ENCODE measurements around the gene PPP1R16B. TPM values are rescaled to one million over a fixed set of nuclear protein-coding genes. Genes with fewer than 3 reads are reported as not detected.

The PPP1R16B gene
- total RNA-seq, 4 donors from 2014 or later = 0.87 to 5.6 (median 3.6) TPM

DNA sequence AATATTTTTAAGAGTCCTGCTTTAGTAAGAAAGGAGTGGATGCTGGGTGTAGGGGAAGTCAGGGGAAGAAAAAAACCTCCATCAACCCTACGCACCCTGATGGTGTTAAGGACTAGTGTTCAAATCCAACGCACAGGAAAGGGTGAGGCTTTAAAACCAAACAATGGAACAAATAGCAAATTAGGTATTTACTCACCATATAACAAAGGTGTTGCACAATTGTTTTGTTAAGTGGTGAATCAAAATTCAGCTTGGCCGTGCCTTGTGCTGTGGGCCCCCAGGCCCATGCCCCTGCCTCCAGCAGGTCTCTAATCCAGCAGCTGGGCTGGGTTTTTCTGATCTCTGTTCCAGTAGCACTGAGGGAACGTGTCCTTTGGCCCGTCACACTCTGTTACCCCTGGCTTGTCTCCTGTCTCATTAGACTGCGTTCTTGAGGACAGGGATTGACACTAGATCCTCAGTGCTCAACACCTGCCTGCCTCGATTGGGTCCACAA lies 132.5 kb downstream of the PPP1R16B start:
- Histone ChIP-seq H3K27me3 (no peaks in the 10 kb centered on the region), H3K9me3 (no peaks in the 10 kb centered on the region), H3K36me3 (no peaks in the 10 kb centered on the region), H3K4me1 (no peaks in the 10 kb centered on the region), H3K4me3 (no peak overlapping the region), H3K27ac (no peak overlapping the region)
- WGBS = 97% methylated on average over 7 of the region's 7 CpGs
- no peak for TF ChIP-seq POLR2AphosphoS5 (IDR thresholded peaks at IDR 0.05)
- TF ChIP-seq, protein P1, sequence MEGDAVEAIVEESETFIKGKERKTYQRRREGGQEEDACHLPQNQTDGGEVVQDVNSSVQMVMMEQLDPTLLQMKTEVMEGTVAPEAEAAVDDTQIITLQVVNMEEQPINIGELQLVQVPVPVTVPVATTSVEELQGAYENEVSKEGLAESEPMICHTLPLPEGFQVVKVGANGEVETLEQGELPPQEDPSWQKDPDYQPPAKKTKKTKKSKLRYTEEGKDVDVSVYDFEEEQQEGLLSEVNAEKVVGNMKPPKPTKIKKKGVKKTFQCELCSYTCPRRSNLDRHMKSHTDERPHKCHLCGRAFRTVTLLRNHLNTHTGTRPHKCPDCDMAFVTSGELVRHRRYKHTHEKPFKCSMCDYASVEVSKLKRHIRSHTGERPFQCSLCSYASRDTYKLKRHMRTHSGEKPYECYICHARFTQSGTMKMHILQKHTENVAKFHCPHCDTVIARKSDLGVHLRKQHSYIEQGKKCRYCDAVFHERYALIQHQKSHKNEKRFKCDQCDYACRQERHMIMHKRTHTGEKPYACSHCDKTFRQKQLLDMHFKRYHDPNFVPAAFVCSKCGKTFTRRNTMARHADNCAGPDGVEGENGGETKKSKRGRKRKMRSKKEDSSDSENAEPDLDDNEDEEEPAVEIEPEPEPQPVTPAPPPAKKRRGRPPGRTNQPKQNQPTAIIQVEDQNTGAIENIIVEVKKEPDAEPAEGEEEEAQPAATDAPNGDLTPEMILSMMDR (IDR thresholded peaks at IDR 0.05) = no peak
- TF ChIP-seq POLR2A (IDR thresholded peaks at IDR 0.05) = no peak
- no peak for TF ChIP-seq EP300 (IDR thresholded peaks at IDR 0.05)
- no peak for DNase-seq (ENCODE audit: low spot score in 2 of 2)

DNA sequence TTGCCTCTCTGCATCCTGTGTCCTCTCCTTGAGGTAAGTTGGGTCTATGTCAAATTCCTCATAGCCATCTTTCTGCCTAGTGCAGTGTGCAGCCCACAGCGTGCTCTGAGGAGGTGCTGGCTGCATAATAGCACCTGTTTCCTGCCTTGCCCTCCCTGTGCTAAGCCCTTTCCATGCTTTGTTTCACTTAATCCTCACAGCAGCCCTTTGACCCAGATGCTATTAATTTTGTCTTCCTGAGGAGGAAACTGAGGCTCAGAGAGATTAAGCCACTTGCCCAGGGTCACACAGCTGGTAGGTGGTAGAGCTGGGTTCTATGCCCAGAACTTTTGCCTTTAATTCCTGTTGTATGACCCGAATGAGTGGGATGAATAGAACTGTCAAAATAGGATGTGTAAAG lies 134.2 kb downstream of the PPP1R16B start:
- H3K9me3 ChIP-seq = no peaks in the 10 kb centered on the region
- no peak overlapping the region for H3K27ac ChIP-seq
- H3K4me3 ChIP-seq = no peak overlapping the region
- WGBS = 82% methylated on average over 2 of the region's 2 CpGs
- H3K36me3 ChIP-seq = no peaks in the 10 kb centered on the region
- H3K27me3 ChIP-seq = no peaks in the 10 kb centered on the region
- no peak for DNase-seq (ENCODE audit: low spot score in 2 of 2)
- TF ChIP-seq POLR2AphosphoS5 (IDR thresholded peaks at IDR 0.05) = no peak
- TF ChIP-seq, protein P1 (IDR thresholded peaks at IDR 0.05) = no peak
- no peak for TF ChIP-seq EP300 (IDR thresholded peaks at IDR 0.05)
- H3K4me1 ChIP-seq = no peaks in the 10 kb centered on the region

DNA sequence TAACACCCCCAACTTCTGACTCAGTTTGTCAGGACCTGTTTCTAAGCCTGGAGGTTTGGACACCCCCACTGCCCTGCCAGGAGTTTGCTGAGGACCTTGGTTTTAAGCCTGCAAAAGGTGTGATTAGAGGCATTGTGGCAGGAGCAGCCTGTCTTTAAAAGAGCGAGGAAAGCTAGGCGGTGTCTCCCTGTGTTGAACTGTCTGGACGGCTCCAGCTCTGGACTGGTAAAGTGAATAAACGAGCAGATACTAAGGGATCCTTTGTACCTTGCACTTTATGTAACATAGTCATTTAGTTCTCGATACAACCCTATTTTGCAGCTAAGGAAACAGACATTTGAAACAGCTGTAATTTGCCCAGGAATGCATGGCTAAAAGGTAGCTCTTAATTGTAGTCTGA lies 135.1 kb downstream of the PPP1R16B start:
- Histone ChIP-seq H3K27ac (no peak overlapping the region), H3K36me3 (no peaks in the 10 kb centered on the region), H3K4me1 (no peaks in the 10 kb centered on the region), H3K27me3 (no peaks in the 10 kb centered on the region), H3K9me3 (no peaks in the 10 kb centered on the region), H3K4me3 (no peak overlapping the region)
- peak in 1 of 2 donors; percentile 32 for DNase-seq (ENCODE audit: low spot score in 2 of 2)
- TF ChIP-seq POLR2AphosphoS5 (IDR thresholded peaks at IDR 0.05) = no peak
- TF ChIP-seq, protein P1 (IDR thresholded peaks at IDR 0.05) = no peak
- no peak for TF ChIP-seq EP300 (IDR thresholded peaks at IDR 0.05)
- WGBS = 97% methylated on average over 5 of the region's 5 CpGs

DNA sequence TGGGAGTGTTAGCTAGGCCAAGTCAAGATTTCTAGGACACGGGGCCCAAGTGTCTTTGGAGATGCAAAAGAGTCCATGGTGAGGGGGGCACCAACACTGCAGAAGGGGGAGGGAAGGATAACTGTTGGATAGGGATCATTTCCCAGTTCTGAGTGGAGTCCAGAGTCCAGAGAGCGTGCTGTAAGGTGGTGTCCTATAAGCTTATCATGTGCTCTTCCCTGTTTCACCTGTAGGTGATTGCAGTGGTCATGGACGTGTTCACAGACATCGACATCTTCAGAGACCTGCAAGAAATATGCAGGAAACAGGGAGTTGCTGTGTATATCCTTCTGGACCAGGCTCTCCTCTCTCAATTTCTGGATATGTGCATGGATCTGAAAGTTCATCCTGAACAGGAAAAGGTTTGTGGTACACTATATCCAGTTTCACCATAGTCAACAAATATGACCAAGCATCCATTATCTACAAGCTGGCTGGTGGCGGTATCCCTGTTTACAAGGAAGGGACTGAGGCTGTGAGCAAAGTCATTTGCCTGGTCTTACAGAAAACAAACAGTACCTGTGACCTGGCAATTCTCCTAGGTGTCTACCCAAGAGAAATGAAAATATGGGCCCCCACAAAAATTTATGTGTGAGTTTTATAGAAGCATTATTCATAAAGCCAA lies 136.4 kb downstream of the PPP1R16B start:
- peak in 1 of 2 donors; percentile 21 for DNase-seq (ENCODE audit: low spot score in 2 of 2)
- no peak overlapping the region for H3K27ac ChIP-seq
- no peaks in the 10 kb centered on the region for H3K36me3 ChIP-seq
- no peaks in the 10 kb centered on the region for H3K4me1 ChIP-seq
- H3K27me3 ChIP-seq = no peaks in the 10 kb centered on the region
- no peaks in the 10 kb centered on the region for H3K9me3 ChIP-seq
- WGBS = 94% methylated on average over 5 of the region's 5 CpGs
- TF ChIP-seq, protein P1 (IDR thresholded peaks at IDR 0.05) = no peak
- no peak for TF ChIP-seq POLR2AphosphoS5 (IDR thresholded peaks at IDR 0.05)
- no peak for TF ChIP-seq POLR2A (IDR thresholded peaks at IDR 0.05)
- TF ChIP-seq EP300 (IDR thresholded peaks at IDR 0.05) = no peak
- H3K4me3 ChIP-seq = no peak overlapping the region

DNA sequence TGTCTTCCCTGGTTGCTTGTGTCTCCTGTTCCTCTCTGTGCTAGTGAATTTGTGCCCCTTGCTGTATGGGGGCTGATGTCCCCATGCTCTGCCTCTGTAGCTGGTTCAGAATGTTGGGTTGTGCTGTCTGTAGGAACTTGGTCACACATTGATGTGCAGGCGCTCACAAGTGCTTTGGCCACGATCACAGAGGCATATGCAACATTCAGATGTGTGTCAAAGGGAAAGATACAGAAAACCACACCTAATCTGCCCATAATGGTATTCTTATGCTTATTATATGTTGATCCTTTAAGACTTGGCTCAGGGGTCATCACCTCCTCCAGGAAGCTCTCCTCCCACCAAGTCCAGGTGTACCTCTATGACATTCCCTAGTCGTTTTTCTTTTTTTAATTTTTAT lies 139.5 kb downstream of the PPP1R16B start:
- Histone ChIP-seq H3K4me1 (no peaks in the 10 kb centered on the region), H3K27me3 (no peaks in the 10 kb centered on the region), H3K36me3 (no peaks in the 10 kb centered on the region), H3K27ac (no peak overlapping the region), H3K4me3 (no peak overlapping the region), H3K9me3 (no peaks in the 10 kb centered on the region)
- whole genome bisulfite sequencing = 94% methylated on average over 3 of the region's 3 CpGs
- DNase-seq (ENCODE audit: low spot score in 2 of 2) = no peak
- no peak for TF ChIP-seq EP300 (IDR thresholded peaks at IDR 0.05)
- no peak for TF ChIP-seq POLR2AphosphoS5 (IDR thresholded peaks at IDR 0.05)
- TF ChIP-seq, protein P1 (IDR thresholded peaks at IDR 0.05) = no peak
- TF ChIP-seq POLR2A (IDR thresholded peaks at IDR 0.05) = no peak

Measured in suprapubic skin (tissue), 4 donors.